GM21786 (cell line): ENCODE measurements around the gene FAM53B.

Experiments used
- ATAC-seq: cut with Tn5 transposase; IDR thresholded peaks from one replicate; pipeline ENCODE4 v1.9.1; 2021; ENCODE audit not compliant: unreplicated experiment

FAM53B gene

DNA sequence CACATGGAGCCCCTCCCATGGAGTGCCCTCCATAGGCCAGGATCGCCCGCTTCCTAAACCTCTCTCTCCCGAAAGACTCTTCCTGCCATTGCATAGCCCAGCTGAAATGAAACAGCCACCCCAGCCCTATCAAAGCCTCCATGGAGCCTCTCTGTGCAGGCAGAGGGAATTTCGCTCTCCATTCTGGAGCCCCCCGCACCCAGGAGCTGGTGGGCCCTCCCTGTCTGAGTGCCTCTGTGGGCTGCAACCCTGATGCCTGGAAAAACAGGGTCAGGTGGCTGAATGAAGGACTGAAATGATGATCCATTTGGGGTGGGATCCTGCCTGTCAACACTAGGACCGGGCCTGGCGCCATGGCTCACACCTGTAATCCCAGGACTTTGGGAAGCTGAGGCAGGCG, 106.4 kb downstream of the FAM53B start:
- no peak for ATAC-seq

DNA sequence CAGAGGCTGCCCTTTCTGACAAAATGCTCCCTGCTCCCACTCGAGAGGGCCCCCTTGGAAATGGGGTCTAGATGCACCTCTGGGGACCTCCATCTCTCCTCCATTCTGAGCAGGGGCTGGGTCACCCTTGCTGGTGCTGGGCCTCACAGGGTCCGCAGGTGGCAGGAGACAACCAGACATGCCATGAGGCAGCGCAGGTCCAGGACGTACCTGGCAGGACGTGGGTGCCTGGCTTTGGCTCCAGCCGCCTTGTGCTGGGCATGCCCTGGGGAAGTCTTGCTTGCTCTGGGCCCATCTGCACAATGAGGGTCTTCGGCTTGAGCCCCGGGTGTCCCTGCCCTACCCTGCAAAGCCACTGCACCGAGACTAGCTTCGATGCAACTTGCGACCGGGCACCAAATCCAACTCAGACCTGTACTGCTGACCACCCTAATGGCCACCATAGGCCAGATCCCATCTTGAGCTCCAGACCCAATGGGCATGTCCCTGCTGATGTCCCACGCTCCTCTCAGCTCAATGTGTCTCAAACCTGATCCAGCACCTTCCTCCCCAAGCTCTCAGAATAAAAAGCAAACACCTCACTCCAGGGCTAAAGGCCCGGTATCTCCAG, 107.0 kb downstream of the FAM53B start:
- ATAC-seq: no peak

- no peak for ATAC-seq
Observed at GRCh38 chr10:124636271-124636995, 107.7 kb downstream of the FAM53B start.

- no peak for ATAC-seq
Observed at GRCh38 chr10:124632566-124632965, 111.6 kb downstream of the FAM53B start.

GRCh38 chr10:124632064-124632531, 112.1 kb downstream of the FAM53B start:
- ATAC-seq: no peak

- no peak for ATAC-seq
Observed at GRCh38 chr10:124630551-124630950, 113.6 kb downstream of the FAM53B start.

DNA sequence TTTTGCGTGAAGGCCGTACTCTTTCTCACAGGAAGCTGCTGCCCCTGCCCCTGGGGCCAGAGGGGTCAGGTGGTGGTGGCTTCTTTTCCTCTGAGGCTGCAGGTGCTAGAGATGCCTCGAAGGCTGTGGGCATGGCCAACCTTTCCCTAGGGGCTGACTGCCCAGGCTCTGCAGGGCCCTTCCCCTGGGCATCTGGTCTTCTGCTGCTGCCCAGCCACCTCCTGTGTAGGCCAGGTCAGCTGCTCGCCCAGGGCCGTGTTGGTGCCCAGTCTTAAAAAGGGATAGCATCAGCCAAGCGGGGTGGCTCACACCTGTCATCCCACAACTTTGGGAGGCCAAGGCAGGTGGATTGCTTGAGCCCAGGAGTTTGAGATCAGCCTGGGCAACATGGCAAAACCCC, 114.3 kb downstream of the FAM53B start:
- no peak for ATAC-seq

- ATAC-seq: no peak
Observed at GRCh38 chr10:124629415-124629814, 114.8 kb downstream of the FAM53B start.

GRCh38 chr10:124628676-124629021, 115.5 kb downstream of the FAM53B start:
- ATAC-seq: no peak

GRCh38 chr10:124627866-124628675, 116.1 kb downstream of the FAM53B start:
- no peak for ATAC-seq

- ATAC-seq: peak; percentile 74
Observed at GRCh38 chr10:124626759-124627380, 117.3 kb downstream of the FAM53B start.

DNA sequence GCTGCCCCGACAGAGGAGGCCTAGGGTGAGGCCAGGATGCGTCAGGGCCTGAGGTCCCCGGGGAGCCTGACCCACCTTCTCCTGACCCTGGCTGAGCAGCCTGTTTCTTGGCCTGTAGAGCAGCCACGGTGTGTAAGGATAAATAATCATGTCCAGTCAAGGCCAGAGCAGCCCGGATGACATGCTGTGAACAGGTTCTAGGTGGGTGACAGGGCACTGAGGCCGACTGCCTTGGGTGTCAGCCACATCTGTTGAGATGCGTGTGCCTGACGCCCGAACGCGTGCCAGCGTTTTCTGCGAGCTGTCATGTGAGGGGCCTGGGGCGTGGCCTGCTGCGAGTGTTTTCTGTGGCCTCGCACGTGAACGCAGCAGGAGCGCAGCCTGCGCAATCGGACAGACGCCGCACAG, 118.3 kb downstream of the FAM53B start:
- no peak for ATAC-seq

- ATAC-seq: no peak
Observed at GRCh38 chr10:124624895-124625294, 119.3 kb downstream of the FAM53B start.

- no peak for ATAC-seq
Observed at GRCh38 chr10:124624466-124624865, 119.7 kb downstream of the FAM53B start.

DNA sequence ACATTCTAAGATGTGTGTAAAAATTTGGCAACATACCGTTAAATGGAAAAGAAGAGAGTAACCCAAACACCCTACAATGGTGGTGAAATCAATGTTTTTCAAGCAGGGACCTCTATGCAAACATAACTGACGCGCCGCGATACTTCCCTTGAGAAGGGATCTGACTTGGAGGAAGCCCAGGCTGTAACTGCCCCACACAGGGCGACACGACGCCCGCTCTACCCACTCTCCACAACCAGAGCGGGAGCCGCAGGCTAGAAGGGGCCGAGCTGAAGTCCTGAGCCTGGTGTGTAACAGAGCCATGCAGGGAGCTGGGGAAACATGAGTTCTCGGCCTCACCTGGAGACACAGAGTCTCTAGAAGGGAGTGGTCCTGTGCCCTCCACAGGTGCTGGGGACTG, 120.2 kb downstream of the FAM53B start:
- no peak for ATAC-seq

GRCh38 chr10:124622866-124623536, 121.2 kb downstream of the FAM53B start:
- no peak for ATAC-seq

DNA sequence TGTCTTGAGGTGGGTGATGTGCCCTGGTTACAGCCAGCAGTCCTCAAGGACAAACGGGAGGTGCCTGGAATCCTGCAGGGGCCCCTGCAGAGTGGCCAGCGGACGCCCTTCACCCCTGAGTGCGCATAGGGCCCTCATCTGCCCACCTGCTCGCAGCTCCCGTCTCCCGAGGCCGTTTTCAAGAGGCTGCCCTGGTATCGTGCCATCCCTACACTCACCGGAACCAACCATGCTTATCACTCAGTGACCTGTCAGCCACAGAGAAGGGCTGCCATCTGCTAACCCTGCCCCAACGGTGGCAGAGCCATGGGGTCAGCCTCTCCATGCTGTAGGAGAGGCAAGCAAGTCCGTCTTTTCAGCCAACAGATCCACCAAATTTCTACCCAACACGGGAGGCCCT, 122.0 kb downstream of the FAM53B start:
- no peak for ATAC-seq

- ATAC-seq: no peak
Observed at GRCh38 chr10:124621637-124622036, 122.5 kb downstream of the FAM53B start.

DNA sequence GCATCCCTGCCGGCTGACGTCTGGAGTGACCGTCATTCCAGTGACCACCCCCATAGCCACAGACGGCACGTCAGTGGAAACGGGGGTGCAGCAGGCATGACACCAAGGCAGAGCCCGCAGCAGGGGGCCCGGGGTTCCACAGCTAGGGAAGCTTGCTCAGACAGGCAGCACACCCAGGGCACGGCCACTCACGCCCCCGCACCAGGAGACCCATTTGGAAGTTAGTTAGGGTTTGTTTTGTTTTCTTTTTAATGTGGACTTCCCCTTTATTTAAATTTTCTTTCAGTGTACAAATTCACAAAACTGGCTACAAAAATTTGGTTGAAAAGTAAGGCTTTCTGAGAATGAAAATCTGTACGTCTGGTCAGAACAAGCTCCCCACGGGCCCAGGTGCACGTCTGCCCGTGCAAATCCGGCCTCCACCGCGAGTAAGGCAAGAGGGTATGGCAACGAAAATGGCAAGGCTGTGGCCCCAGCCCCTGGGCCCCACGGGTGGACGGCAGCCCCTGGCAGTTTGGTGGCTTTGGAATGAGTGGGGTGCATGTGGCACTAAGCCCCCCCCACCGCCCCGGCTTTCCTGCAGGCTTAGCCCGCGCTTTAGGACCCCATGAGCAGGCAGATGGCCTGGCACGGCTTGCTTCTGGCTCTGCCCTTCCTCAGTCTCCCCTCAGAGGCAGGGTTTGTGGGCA, 124.2 kb downstream of the FAM53B start:
- peak; percentile 48 for ATAC-seq

DNA sequence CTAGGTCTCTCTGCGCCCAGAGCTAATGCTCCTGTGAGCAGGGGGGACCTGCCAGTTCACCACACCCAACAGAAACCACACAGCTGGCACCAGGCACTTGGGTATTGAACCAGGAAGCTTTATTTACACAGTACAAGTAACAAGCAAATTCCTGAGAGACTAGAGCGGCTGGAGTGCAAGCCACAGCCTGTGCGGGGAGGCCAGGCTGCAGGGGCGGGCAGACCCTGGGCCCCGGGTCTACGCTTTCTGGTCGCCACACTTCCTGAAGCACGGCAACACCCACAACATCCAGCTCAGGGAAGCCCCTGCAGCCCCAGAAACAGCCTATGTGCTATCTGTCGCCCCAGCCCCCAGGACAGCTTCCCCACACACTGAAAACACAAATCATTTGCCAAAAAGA, 125.0 kb downstream of the FAM53B start:
- ATAC-seq: peak; percentile 32
